ENCODE results near the gene PLSCR4.

Gene PLSCR4

GRCh38 chr3:146189519-146190173 is 61.3 kb downstream of the PLSCR4 start:
- TF ChIP-seq CTCF (IDR thresholded peaks at IDR 0.05; ENCODE audit: borderline replicate concordance, insufficient read depth, low read depth, low read length): peak; percentile 64
- H3K4me3 ChIP-seq (ENCODE audit: low read depth, low read length): no peak overlapping the region

- TF ChIP-seq CTCF (IDR thresholded peaks at IDR 0.05; ENCODE audit: borderline replicate concordance, insufficient read depth, low read depth, low read length): no peak
- no peak overlapping the region for H3K4me3 ChIP-seq (ENCODE audit: low read depth, low read length)
Measured at GRCh38 chr3:146187334-146187950, 63.5 kb downstream of the PLSCR4 start.

- no peak for TF ChIP-seq CTCF (IDR thresholded peaks at IDR 0.05; ENCODE audit: borderline replicate concordance, insufficient read depth, low read depth, low read length)
- H3K4me3 ChIP-seq (ENCODE audit: low read depth, low read length): no peak overlapping the region
Measured at GRCh38 chr3:146184241-146185015, 66.5 kb downstream of the PLSCR4 start.

- H3K4me3 ChIP-seq (ENCODE audit: low read depth, low read length): no peak overlapping the region
- no peak for TF ChIP-seq CTCF (IDR thresholded peaks at IDR 0.05; ENCODE audit: borderline replicate concordance, insufficient read depth, low read depth, low read length)
Measured at GRCh38 chr3:146181216-146181615, 69.7 kb downstream of the PLSCR4 start.

GRCh38 chr3:146180376-146180775 is 70.5 kb downstream of the PLSCR4 start:
- no peak for TF ChIP-seq CTCF (IDR thresholded peaks at IDR 0.05; ENCODE audit: borderline replicate concordance, insufficient read depth, low read depth, low read length)
- no peak overlapping the region for H3K4me3 ChIP-seq (ENCODE audit: low read depth, low read length)

- no peak overlapping the region for H3K4me3 ChIP-seq (ENCODE audit: low read depth, low read length)
- TF ChIP-seq CTCF (IDR thresholded peaks at IDR 0.05; ENCODE audit: borderline replicate concordance, insufficient read depth, low read depth, low read length): no peak
Measured at GRCh38 chr3:146178006-146178689, 72.8 kb downstream of the PLSCR4 start.

Data from GM12875 (cell line).